Mesodermal cell (in vitro differentiated cells): ENCODE results near the gene DEPP1.

Source experiments
- H3K27ac ChIP-seq: 2 replicates; pipeline ENCODE4 v1.7.0; 2013; ENCODE audit warnings: mild to moderate bottlenecking, low read depth, low read length, moderate library complexity; ENCODE audit not compliant: severe bottlenecking
- H3K36me3 ChIP-seq: 2 replicates; pipeline ENCODE4 v1.7.1; 2013; ENCODE audit warnings: mild to moderate bottlenecking, low read length, moderate library complexity; ENCODE audit not compliant: control insufficient read depth, insufficient read depth
- H3K4me1 ChIP-seq: one replicate; pipeline ENCODE4 v1.7.1; 2013; ENCODE audit warnings: mild to moderate bottlenecking, low read length; ENCODE audit not compliant: insufficient read depth, control insufficient read depth, poor library complexity, severe bottlenecking
- H3K4me3 ChIP-seq: 2 replicates; pipeline ENCODE4 v1.7.0; 2013; ENCODE audit warnings: low read length, control low read depth, mild to moderate bottlenecking; ENCODE audit not compliant: insufficient read depth, poor library complexity, severe bottlenecking; ENCODE audit errors: extremely low read depth
- H3K9me3 ChIP-seq: 2 replicates; pipeline ENCODE4 v1.7.1; 2013; ENCODE audit warnings: mild to moderate bottlenecking, low read length, moderate library complexity; ENCODE audit not compliant: control insufficient read depth
- WGBS, 2 experiments: methylation state at CpG; one replicate each; pipeline ENCODE4 v1.1.5; 2013; ENCODE audit warnings: missing lambda C conversion rate in 2 of 2; ENCODE audit not compliant: insufficient coverage in 2 of 2; 5-methylcytosine and 5-hydroxymethylcytosine counted together

DEPP1 gene

DNA sequence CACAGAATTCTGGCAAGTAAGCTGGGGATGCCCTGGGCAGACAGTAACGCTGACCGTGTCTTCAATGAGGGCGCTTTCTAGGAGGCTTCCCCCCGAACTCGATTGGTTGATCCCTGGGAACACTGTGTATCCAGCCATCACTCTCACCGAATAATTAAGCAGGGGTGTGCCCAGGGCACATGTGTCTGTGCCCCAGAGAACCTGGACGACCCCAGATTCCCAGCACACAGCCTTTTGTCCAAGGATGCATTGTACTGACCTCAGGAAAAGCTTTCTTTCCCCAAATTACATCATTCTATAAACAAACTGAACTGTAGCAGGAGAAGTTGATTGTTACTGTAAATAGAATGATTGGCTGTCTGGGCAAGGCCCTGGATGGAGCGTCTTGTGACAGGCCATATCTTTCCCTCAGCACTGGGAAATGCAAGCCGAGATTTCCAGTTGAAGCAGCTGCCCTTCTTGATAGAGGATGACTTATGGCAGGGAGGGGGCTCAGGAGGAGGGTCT lies 6.6 kb upstream of the DEPP1 start:
- H3K9me3 ChIP-seq, result no peaks in the 10 kb centered on the region
- H3K4me1 ChIP-seq, result peaks cover 61% of the 10 kb centered on the region
- H3K4me3 ChIP-seq, result no peak overlapping the region
- peak overlapping the region; percentile 73 for H3K27ac ChIP-seq
- H3K36me3 ChIP-seq, result no peaks in the 10 kb centered on the region
- 90 to 92% methylated on average over 6 to 7 of the region's 9 CpGs for WGBS, 2 experiments

DNA sequence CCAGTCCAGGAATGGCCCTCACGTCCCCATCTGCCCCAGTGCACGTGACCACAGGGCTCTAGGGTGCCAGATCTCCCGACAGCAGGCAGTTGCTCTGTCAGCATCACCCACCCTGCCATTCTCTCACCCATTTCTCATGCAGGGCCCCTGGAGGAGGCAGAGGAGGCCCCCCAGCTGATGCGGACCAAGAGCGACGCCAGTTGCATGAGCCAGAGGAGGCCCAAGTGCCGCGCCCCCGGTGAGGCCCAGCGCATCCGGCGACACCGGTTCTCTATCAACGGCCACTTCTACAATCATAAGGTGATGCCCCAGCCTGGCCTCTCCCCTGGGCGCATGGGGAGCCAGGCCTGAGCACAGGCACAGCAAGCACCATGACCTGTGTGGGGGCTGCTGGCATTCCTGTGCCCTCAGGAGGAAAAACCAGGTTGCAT lies 6.1 kb upstream of the DEPP1 start:
- peak overlapping the region; percentile 73 for H3K27ac ChIP-seq
- 98 to 100% methylated on average over 14 to 15 of the region's 15 CpGs for whole genome bisulfite sequencing, 2 experiments

DNA sequence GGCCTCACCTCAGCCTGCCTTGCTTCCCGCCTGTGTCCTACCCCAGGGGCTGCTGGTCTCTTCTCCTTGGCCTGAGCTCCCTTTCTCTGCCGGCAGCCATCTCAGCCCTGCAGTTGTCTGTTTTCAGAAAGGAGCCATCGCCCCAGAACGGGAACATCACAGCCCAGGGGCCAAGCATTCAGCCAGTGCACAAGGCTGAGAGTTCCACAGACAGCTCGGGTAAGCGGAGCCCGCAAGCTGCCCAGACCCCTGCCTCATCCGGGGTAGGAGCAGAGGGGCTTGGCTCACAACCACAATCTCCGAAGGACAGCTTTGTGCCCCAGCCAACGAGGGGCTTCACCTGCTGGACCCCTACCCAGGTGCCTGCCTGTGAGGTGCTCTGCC lies 5.3 kb upstream of the DEPP1 start:
- H3K9me3 ChIP-seq, result no peaks in the 10 kb centered on the region
- no peaks in the 10 kb centered on the region for H3K36me3 ChIP-seq
- no peak overlapping the region for H3K27ac ChIP-seq
- peaks cover 68% of the 10 kb centered on the region for H3K4me1 ChIP-seq
- no peak overlapping the region for H3K4me3 ChIP-seq
- WGBS, 2 experiments, result 91 to 95% methylated on average over 10 of the region's 10 CpGs

More for the DNA sequence above, 6.1 kb upstream of the DEPP1 start:
- H3K4me3 ChIP-seq, result no peak overlapping the region
- no peaks in the 10 kb centered on the region for H3K36me3 ChIP-seq
- peaks cover 62% of the 10 kb centered on the region for H3K4me1 ChIP-seq
- H3K9me3 ChIP-seq, result no peaks in the 10 kb centered on the region

GRCh38 chr10:44983066-44983894 lies 4.7 kb upstream of the DEPP1 start:
- WGBS, 2 experiments, result 92 to 95% methylated on average over 12 to 13 of the region's 13 CpGs
- no peaks in the 10 kb centered on the region for H3K9me3 ChIP-seq
- no peaks in the 10 kb centered on the region for H3K36me3 ChIP-seq
- H3K4me3 ChIP-seq, result no peak overlapping the region
- H3K4me1 ChIP-seq, result peaks cover 73% of the 10 kb centered on the region
- H3K27ac ChIP-seq, result no peak overlapping the region

GRCh38 chr10:44982496-44982895 lies 3.9 kb upstream of the DEPP1 start:
- H3K4me1 ChIP-seq, result peaks cover 80% of the 10 kb centered on the region
- H3K27ac ChIP-seq, result no peak overlapping the region
- no peaks in the 10 kb centered on the region for H3K9me3 ChIP-seq
- H3K4me3 ChIP-seq, result no peak overlapping the region
- WGBS, 2 experiments, result 87 to 95% methylated on average over 7 to 9 of the region's 9 CpGs
- H3K36me3 ChIP-seq, result peaks cover 1% of the 10 kb centered on the region

DNA sequence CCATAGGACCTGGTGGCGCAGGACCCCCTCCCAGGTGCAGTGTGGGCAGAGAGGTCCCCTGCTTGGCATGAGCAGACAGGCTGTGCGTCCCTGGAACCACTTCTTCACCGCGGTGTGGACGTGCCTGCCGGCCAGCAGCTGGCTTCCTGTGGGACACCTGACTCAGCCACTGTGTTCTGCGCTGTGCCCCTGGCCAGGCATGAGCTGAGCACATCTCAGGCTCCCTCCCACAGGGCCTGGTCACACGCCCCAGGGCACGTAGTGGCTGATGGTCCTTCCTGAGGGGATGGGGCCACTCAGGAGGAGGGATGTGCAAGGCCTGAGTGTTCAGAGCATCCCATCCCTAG lies 3.5 kb upstream of the DEPP1 start:
- H3K4me3 ChIP-seq, result no peak overlapping the region
- no peaks in the 10 kb centered on the region for H3K9me3 ChIP-seq
- H3K27ac ChIP-seq, result peak overlapping the region; percentile 65
- H3K36me3 ChIP-seq, result peaks cover 4% of the 10 kb centered on the region
- WGBS, 2 experiments, result 88 to 95% methylated on average over 9 of the region's 9 CpGs
- H3K4me1 ChIP-seq, result peaks cover 84% of the 10 kb centered on the region

DNA sequence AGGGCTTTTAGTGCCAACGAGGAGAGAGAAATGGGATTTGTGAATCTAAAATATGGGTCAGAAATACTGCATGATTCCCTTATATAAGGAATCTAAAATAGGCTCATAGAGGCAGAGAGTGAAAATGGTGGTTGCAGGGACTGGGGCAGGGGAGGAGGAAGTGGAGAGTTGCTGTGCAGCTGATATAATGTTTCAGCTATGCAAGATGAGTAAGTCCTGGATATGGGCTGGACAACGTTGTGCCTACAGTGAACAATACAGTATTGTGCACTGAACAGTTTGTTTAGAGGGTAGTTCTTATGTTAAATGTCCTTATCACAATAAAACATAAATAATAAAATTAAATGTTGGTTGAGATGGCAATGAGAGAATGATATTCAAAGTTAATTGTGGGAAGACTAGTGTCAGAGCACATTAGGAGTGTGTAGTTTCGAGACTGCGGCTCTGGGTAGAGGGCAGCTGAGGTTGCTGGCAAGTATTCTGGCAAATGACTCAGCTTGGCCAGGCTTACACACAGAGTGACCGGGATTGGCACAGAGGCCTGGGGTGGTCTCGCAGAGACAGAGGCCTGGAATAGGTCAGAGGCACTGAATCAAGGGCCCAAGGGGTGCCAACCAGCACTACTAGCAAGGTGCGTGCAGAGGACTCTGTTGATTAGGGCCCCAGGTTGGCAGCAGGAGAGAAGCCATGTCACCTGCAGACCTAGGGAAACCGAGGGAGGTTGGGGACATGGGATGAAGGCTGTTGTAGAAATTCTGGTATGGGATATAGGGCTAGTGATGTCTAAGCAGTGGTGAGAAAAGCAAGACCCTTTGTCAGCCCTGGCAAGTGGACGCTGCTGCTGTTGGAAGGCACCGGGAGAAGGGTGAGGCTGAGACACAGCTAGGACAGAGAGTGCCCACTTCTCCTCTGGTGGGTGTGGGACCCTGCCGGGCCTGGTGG lies 2.8 kb upstream of the DEPP1 start:
- WGBS, 2 experiments, result 86 to 96% methylated on average over 7 to 11 of the region's 11 CpGs
- H3K4me3 ChIP-seq, result no peak overlapping the region
- peaks cover 80% of the 10 kb centered on the region for H3K4me1 ChIP-seq
- no peaks in the 10 kb centered on the region for H3K9me3 ChIP-seq
- H3K36me3 ChIP-seq, result peaks cover 10% of the 10 kb centered on the region
- peak overlapping the region; percentile 65 for H3K27ac ChIP-seq

GRCh38 chr10:44980309-44981171 lies 1.9 kb upstream of the DEPP1 start:
- Histone ChIP-seq H3K27ac (peak overlapping the region; percentile 65), H3K4me3 (no peak overlapping the region), H3K9me3 (no peaks in the 10 kb centered on the region), H3K4me1 (peaks cover 80% of the 10 kb centered on the region), H3K36me3 (peaks cover 10% of the 10 kb centered on the region)
- 69 to 73% methylated on average over 11 to 12 of the region's 14 CpGs for WGBS, 2 experiments

- peaks cover 74% of the 10 kb centered on the region for H3K4me1 ChIP-seq
- WGBS, 2 experiments, result 81 to 85% methylated on average over 12 of the region's 13 CpGs
- peaks cover 10% of the 10 kb centered on the region for H3K36me3 ChIP-seq
- no peak overlapping the region for H3K4me3 ChIP-seq
- H3K9me3 ChIP-seq, result no peaks in the 10 kb centered on the region
- H3K27ac ChIP-seq, result peak overlapping the region; percentile 72
Observed at GRCh38 chr10:44979281-44980191, 927 bp upstream of the DEPP1 start.
